GM19328 (cell line): Measurements from ENCODE around the gene EPB41L3.
"Not testable (repeated sequence)": the region's sequence is repeated elsewhere in the genome, so short reads cannot be mapped to it uniquely, and the experiment has no call there.

Experiments
- ATAC-seq: cut with Tn5 transposase; IDR thresholded peaks from one replicate; pipeline ENCODE4 v1.9.1; 2021; ENCODE audit warnings: mild to moderate bottlenecking, moderate library complexity; ENCODE audit not compliant: unreplicated experiment

Gene EPB41L3

GRCh38 chr18:5500158-5500939 is 43.4 kb downstream of the EPB41L3 start:
- ATAC-seq, result no peak

DNA sequence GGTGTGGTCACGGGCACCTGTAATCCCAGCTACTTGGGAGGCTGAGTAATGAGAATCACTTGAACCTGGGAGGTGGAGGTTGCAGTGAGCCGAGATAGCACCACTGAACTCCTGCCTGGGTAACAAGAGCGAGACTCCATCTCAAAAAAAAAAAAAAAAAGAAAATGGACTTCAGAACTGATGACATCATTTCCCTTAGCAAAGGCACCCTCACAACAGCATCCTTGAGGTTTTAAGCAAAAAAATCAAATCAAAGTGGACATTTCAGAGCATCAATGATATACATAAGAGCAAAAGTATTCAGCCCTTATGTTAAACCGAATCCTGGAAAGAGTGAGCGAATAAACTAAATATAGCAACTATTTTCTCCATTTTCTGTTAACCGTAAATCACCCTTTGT is 45.3 kb downstream of the EPB41L3 start:
- no peak for ATAC-seq

DNA sequence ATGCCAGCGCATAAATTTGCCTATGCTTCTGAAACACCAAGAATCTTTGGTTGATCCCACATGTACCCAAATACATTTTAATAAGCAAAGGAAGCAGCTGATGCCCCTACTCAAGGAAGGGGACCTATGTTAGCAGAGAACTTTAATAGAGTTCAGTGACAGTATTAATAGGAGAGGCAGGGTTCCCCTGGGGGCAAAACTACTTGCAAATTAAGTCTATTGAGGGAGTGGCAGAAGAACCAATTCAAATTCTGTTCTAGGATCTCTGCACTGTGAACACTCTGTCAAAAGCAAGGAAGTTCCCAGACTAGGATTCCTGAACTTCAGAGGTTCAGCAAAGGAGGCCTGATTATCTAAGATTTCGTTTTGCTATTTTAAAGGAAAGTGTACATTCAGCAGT is 47.5 kb downstream of the EPB41L3 start:
- ATAC-seq, result no peak

- ATAC-seq, result no peak
Observed at GRCh38 chr18:5490753-5491480, 52.9 kb downstream of the EPB41L3 start.

- no peak for ATAC-seq
Observed at GRCh38 chr18:5488844-5489243, 55.0 kb downstream of the EPB41L3 start.

GRCh38 chr18:5488044-5488443 is 55.8 kb downstream of the EPB41L3 start:
- ATAC-seq, result not testable (repeated sequence)

- no peak for ATAC-seq
Observed at GRCh38 chr18:5484526-5484925, 59.3 kb downstream of the EPB41L3 start.

DNA sequence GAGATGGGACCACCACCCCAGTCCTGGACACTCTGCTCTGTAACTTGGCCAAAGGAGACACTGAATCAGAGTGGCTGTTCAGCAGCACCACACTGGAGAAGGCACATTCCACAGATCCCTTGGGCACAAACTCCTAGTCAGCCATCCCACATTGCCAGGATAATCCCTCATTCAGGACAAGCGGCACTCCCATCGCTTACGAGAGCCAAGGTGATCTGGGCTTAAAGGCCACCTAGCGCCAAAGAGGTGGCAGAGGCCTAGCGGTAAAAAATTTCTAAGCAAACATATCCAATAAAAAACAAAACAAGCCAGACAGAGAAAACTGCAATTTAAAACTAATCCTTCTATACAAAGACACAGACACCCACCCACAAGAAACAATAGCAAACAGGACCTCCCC is 62.2 kb downstream of the EPB41L3 start:
- no peak for ATAC-seq

DNA sequence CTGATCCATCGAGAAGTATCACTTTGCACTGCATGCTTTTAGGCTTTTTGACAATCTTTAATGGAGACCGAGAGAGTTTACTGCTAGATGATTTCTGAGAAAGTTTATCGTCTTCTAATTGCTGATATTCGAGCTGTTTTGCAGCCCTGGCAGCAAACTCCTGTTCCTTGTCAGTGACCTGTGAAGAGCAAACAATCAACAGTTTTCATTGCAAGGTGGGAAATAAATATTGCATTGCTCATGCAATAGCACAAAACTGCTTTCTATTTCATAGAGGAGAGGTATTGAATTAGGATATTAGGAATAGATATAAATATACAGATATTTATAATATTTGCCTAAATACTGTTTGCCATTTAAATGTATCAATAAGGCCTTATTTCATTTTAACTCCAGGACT is 65.5 kb downstream of the EPB41L3 start:
- ATAC-seq, result no peak

GRCh38 chr18:5476961-5477800 is 66.6 kb downstream of the EPB41L3 start:
- ATAC-seq, result no peak

- ATAC-seq, result no peak
Observed at GRCh38 chr18:5475267-5475666, 68.5 kb downstream of the EPB41L3 start.

GRCh38 chr18:5469340-5469739 is 74.5 kb downstream of the EPB41L3 start:
- ATAC-seq, result no peak

- ATAC-seq, result no peak
Observed at GRCh38 chr18:5468394-5468793, 75.4 kb downstream of the EPB41L3 start.

DNA sequence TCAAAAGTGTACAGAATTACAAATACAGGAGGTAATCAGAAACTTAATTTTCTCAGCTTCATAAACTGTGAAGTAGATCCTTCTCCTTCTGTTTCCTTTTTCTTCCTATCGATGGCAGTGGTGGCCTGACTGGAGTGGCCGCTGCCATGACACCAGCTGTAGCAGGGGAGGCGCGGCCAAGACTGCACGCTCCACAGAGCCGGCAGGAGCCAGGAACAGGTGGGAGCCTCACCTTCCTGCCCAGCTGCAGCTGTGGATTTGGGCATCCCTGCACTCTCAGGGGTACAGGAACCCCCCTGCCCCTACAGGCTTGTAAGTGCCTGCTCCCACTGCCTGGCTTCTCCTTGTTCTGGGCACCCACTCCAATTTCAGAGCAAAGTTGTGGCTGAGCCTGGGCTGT is 76.1 kb downstream of the EPB41L3 start:
- no peak for ATAC-seq

DNA sequence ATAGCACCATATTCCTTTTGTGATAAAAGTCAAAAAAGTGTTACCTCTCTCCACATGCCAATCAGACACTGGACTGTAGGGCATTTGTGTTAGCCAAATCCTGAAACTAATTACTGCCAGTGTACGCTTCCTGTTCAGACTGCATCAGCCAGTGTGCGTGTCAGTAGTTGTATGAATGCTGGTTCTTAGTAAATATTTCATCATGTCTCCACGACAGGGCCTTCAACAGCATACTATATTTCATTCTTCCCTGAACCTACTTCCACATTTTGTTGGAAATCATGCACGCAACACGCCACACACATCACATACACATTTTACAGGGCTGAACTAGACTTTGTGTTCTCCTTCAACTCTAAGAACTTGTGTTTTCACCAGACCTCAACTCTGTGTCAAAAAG is 77.5 kb downstream of the EPB41L3 start:
- ATAC-seq, result no peak

DNA sequence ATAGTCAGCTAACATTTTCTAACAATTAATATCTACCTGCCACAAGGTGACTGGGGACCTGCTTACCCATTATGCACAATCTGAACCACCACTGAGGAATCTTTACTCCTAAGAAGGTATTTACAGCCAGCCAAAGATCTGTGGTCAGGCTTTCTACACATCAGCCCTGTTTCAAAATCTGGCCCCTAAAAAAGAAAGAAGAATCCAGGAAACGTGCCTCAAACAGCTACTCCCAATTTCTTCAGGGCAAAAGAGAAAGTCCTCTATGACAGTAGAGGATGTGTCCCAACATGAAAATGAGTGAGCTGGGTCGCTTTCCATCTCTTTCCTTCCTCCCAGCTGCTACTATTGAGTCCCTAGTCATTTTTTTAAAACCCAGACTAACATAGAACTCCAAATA is 79.5 kb downstream of the EPB41L3 start:
- ATAC-seq, result no peak

DNA sequence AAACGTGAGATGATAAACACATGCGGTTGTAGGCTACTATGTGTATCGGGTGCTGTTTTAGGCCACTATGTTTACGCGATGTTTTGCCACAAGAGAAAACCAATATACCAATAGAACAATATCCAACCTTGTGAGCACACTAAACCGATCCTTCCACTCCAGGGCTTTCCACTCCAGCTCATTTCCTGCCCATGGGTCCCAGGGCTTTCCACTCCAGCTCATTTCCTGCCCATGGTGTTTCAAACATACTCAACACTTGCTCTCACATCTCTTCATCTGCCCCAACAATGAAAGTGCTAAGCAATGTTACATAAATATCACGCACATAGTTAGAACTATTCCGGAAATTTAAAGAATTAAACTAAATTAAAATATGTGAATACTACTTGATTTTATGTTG is 80.0 kb downstream of the EPB41L3 start:
- ATAC-seq, result no peak

GRCh38 chr18:5463390-5463789 is 80.4 kb downstream of the EPB41L3 start:
- ATAC-seq, result no peak

DNA sequence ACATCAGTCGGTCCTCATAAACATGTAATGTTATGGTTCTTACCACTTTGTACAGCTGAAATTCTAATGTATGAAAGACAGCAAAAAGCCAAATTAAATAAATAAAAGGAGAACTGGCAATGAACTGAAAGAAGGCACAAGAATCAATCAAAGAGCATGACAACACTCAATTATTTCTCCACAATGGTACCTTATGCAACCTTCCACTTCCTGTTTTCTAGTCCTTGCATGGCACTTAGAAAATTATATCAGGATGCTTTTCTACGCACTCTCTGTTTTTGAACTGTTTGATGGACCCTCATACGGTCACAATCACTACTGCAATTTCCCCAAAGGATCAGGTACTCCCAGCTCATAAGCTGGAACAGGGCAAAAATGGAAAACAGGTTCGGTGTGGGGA is 81.6 kb downstream of the EPB41L3 start:
- no peak for ATAC-seq

DNA sequence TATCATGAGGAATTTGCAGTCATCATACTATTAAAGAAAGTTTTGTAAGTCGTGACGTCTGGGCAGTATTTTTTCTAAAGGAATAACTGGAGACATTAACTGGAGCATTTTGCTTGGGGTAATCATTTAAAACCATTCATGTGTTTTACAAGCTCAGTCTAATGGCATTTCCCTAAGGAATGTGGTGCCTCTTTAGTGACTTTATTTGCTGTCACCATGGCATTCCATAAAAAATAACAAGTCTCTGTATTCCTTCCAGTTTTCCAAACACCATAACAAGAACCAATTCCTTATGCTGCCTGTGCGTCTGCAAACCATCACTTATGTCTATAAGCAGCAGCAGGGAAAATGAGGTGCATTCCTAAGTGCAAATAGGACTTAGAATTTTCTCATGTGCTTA is 82.8 kb downstream of the EPB41L3 start:
- ATAC-seq, result no peak

DNA sequence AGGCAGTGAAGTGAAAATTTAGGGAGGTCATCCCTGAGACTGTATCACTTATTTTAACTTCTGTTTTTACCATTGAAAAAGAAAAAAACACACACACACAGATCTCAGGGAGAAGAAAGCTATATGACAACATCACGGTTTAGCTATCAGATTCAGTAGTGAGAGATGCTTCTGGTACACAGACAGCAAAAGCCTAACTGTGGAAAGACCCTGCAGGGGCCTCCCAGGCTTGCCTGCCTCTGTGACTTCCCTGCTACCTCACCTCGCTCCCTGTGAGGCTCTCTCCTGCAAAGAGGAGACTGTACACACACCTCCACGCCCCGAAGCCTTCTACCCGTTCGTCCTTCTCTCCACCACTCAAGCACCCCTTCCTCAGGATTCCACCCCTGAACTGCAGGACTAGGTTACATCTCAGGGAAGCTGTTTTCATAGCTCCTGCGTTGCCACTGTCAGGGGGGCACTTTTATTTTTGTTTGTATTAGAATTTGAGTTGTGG is 86.3 kb downstream of the EPB41L3 start:
- ATAC-seq, result no peak
